Measurements from ENCODE around the gene EPHA10.
"Not testable (repeated sequence)": the region's sequence is repeated elsewhere in the genome, so short reads cannot be mapped to it uniquely, and the experiment has no call there.

EPHA10 gene

DNA sequence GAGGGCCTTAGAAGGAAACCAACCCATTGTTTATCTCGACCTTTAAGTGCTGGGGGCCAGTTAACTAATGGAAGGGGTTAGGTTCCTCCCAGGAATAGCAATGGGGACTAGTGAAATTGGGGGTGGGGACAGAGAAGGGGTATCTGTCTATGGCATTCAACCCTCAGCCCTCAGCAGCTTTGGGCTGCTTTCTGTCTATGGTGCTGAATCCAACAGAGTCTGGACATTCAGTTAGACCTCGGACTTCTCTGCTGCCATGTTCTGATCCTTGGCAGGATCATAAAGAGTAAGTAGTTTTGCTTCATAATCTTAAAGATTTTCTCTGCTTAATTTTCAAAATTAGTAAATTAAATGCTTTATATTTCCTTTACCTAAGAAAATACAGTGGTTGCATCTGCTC lies 2.6 kb upstream of the EPHA10 start:
- DNase-seq, result no peak

DNA sequence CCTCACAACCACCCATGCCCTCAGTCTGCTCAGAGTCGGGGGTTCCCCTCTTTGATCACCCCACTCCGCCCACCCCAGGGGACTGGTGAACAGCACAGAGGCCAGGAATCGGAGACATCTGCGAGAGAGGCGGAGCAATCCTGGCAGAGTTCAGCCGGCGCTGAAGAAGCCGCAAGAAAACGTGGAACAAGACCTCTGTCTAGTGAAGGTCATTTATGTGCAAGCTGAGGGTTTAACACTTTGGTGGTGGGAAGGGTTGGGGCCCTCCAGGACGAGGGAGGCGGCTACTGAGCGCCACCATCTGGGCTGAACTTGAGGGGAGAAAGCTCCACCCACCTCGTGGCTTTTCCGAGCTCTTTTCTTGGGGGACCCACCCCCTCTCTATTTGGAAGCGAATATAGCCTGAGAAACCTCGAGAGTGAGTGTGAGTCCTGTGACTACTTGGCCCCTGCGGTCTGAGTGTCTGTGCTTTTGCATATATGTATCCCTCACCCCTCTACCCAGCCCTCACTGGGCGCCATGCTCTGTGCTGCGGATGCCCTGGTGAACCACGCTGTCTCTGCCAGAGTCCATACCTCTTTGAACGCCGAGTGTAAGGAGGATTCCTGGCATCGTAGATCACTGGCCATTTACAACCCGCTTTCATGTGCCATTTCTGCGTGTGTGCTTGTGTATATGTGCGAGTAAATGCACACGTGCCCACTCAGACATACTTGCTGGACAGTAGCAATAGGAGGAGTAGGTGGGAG lies 1.2 kb upstream of the EPHA10 start:
- no peak for DNase-seq

DNA sequence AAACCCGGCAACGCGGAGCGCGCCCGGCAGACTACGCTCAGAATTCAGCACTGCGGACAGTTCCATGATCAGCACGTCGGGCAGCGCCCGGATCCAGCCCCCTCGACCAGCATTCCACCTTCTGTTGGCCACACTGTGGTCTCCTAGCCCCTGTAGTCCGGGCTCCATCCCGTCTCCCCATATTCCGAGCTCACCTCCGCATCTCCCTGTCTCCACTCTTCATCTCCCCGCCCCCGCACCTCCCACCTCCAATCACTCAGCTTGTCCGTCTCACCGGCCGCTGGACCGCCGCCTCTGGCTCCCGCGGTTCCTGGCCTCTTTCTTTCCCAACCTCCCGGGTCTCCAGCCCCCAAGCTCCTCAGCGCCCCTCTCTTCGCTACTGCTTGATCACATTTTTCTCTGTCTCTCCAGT lies 500 bp downstream of the EPHA10 start:
- DNase-seq, result no peak

DNA sequence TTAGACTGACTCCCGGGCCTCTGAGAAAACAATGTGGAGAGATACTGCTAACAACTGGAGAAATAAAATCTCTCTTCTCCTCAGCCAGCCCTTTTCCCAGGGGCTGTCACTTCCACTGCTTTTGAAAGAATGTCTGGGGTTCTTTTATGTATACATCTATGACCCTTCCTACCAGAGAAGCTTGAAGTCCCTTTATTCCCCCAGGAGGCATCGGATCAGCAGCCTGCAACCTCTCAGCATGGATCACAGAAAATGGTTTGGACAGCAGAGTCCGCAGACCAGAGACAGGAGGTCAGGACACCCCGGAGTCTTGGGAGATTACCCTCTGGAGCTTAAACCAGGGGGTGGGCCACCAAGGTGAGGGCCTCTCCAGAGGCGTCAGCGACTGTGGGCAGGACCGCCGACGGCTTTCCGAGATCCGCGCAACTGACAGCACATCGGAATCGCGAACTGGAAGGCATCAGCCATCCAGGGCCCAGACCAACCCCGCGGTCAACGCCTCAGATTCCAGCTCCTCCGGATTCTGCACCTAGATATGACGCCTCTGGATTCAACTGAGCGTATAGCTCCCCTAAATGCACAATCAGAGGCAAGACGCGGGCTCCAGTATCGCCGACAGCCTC lies 1.0 kb downstream of the EPHA10 start:
- no peak for DNase-seq

DNA sequence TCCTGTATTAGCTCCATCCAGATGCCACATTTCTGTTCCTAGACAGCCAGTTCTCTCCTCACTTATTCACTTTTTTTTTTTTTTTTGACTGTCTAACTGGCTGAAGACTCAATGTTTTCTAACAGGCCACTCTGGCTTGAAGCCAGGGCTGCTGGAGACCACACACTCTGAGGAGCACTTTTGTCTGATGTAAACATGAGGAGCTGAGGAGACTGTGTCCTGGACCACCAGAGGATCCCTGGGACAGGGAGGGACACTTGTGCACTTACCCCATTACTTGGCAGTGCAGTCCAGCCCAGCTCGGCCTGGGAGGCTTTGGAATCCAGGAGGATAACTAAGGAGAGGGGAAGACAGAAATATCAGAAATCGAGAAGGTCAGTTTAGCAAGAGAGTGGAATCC lies 2.4 kb downstream of the EPHA10 start:
- DNase-seq, result no peak

DNA sequence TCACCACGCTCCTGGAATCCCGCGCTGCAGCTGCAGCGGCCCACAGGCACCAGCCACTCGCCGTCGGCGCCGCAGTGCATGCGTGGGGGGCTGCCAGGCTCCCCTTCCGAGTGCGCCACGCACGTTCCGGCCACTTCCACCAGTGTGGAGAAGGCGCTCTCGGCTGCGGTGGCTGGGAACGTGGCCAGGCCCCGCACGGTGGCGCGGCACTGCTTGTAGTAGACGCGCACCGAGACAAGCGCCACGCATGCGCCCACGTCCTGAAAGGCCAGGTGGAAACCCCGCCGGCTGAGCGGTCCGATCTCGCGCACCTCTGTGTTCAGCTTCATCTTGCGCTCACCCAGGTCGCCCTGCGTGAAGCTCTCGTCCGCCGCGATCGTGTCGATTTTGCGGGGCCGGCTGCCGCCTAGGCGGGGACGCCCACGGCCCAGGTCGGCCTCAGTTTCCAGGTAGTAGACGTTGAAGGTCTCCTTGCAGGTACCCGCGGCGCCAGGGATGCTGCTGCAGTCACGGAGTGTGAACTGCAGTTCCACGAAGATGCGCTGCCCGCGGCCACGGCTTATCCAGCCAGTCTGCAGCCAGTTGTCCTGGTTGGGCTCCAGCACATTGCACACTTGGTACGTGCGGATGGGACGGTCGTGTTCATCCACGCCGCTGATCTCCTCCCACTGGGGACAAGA lies 3.4 kb downstream of the EPHA10 start:
- DNase-seq, result no peak

DNA sequence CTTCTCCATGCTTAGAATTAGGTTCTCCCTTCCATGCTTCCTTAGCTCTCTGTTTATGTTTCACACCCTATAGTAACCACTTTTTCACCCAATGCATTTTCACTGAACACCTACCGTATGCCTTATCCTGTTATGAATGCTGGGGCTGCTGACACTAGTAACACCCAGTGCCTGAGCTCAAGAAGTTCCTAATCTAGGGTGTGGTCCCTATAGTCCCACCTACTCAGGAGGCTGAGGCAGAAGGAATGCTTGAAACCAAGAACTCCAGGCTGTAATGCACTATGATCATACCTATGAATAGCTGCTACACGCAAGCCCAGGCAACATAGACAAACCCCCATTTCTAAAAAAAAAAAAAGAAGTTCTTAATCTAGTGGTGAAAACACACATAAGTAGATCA lies 5.5 kb downstream of the EPHA10 start:
- DNase-seq, result no peak

DNA sequence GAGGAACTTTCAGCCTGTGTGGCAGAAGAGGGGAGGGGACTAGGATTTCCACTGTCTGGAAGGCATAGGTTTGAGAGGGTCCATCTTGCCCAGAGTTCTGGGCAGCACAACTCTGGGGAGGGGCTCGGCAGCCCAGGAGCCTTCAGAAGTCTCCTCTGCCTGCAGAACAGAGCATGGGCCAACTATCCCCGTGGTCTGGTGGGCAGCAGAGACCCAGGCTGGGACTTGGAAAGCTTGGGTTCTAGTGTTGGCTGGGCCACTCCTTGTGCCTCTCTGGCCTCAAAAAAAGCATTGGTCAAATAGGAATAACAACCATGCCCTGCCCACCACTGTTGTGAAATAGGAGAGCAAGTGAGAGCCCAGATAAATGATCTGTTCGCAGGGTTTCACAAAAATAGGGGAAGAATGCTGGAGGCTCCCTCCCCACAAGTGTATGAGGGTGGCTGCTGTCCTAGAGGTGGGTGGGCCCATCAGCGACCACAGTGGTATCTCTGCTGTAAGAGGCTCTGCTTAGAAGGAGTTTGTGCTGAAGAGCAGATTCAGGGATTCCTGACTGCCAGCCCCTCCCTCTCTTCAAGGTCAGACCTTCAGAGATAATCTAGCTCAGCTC lies 8.9 kb downstream of the EPHA10 start:
- no peak for DNase-seq

DNA sequence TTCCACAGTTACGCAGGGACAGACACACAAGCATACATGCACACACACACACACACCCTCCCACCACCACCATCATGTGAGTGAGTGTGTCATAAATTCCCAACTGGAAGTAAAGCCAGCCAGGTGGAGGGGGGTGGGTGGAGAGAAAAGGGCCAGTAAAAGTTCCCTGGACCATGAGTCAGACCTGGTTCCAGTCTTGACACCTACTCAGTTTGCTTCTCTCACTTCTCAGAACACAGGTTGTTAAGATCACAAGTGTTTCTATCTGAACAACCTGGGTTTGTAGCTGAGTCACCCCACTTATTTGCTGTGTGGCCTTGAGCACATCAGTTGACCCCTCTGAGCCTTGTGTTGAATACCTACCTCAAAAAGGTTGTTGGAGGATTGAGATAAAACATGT lies 9.6 kb downstream of the EPHA10 start:
- no peak for DNase-seq

DNA sequence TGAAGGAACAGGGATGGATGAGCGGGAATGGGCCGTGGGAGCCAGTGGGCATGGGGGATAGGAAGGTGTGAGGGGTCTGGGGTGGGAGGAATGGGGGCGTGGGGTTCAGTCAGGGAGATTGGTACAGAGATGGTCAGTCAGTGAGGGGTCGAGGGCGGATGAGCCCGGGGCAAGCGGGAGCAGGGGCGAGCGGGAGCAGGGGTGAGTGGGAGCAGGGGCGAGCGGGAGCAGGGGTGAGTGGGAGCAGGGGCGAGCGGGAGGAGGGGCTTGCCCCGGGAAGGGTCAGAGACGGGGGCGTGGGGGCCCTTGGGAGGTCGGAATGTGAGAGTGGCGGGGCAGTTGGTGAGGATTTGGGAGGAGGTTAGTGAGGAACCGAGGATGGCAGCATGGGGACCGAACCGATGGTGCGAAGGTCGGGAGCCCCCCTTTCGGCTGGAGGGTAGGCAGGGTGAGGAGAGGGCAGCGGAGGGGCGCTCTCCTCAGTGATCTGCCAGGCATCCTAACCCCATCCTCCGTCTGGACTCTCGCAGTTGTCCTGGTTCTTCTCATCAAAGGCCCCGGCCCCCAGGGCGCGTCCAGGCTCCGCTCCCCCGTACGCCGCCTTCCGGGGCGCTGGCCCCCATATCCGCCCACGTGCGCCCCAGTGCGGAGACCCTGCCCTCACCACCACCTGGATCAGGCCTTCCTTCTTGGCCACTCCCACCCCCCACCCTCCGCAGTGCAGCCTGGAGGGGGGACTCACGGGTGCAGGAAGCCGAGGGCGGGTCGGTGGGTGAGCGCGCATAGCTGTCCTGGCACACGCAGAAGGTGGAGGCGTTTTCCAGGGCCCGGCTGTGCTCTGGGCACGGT lies 11.2 kb downstream of the EPHA10 start:
- no peak for DNase-seq

DNA sequence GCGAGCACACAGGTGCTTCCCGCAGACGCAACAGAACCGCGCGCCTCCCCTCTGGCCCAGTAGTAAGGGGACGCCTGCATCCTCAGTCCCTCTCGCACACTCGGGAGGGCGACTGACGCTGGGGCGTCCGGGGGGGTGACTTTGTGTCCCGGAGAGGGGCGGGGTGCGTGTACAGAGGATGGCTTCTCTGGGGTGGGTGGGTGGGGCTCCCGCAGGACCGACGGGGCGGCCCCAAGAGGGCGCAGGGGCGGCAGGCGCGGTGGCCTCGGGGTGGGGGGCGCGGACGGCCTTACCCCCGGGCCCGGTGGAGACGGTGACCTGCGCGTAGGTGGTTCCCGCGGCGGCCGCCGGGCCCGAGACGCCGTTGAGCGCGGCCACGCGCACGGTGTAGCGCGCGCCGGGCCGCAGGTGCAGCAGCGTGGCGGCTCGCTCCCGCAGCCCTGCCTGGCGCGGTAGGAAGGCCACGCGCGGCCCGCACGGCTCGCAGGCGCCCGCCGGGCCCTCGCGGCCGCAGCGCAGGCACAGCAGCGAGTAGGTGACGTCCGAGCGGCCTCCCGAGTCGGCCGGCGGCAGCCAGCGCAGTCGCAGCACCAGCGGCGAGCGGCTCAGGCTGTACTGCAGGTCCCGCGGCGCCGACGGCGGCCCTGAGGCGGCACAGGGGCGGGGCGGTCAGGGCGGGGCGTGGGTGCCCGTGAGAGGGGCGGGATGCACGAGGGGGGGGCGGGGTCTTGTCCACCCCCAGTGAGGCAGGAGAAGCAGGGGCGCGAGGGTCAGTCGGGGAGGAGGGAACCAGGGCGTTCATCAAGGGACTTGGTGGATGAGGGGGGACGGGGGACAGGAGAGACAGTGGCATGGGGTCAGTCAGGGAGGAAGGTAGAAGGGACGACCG lies 12.1 kb downstream of the EPHA10 start:
- no peak for DNase-seq

DNA sequence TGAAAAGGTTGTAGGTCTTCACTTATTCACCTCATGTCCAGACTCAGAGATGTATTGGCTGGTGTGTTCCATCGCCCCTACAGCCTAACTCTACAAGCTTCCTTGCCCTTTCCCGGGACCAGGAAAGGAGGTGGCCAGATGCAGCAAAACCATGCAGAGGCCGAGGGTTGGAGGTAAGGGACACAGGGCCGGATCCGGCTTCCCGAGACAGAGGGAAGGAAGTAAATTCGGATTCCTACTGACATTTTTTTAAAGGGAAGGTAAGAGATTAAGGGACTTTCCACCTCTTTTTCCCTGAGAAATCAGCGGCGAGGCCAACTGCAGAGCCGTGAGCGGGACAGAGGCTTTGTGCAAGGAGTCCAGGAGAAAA lies 12.7 kb downstream of the EPHA10 start:
- no peak for DNase-seq

DNA sequence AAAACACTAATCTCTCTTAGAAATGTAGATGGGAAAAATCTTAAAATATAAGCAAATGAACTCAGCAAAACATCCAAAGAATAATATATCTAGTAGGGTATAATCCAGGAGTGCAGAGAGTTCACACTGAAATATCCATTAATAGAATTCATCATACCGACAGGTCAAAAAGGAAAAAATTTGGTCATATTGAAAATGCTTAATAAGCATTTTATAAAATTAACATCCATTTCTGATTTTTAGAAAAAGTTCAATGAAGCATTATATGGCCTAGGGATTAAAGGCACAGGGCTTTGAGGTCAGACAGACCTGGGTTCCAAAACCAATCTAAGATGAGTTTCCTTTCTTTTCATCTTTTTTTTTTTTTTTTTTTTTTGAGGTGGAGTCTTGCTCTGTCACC lies 16.4 kb downstream of the EPHA10 start:
- no peak for DNase-seq

DNA sequence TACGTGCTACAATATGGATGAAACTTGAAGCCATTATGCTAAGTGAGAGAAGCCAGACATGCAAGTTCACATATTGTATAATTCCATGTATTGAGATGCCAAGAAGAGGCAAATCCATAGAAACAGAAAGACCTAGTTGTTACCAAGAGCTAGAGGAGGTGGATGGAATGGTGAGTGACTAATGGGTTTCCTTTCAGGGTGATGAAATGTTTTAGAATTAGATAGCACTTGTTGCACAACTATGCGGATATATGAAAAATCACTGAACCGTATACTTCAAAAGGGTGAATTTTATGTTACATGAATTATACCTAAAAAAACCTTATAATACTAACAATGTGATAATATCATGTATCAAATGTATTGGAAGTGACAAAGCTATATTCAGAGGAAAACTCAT lies 18.1 kb downstream of the EPHA10 start:
- no peak for DNase-seq

DNA sequence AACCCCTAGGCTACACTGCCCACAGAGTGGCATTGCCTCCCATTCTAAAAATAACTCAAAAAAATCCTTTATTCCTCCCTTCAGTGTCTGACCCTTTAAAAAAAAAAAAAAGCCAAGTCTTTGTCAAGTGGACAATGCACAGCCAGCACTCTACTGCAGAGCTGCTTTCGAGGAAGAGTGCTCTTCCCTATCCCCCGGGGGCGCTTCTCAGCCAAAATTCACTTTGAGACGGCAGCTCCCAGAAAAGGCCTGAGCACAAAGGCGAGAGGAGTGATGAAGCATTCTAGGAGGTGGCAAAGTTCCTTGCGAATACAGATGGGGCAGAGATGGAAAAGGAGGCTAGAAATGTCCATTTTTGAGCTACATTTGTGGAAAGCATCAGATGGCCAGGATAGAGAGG lies 23.3 kb downstream of the EPHA10 start:
- DNase-seq, result no peak

DNA sequence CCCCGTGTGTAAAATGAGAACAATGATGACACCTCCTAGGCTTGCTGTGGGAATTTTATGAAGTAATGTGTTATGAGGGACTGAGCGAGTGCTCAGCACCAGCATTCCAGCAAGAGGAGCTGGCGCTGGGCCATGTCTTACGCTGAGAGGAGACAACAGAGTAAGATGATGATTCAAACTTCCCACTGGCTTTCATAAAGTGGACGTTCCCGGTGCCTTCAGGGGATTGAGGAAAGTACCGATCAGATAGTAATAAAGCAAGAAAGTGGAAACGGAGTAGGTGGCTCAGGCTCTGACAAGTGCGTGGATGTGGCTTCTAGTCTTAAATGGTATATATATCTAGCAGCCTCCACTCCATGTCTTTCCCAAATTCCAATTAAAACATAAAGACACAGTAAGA lies 23.8 kb downstream of the EPHA10 start:
- DNase-seq, result no peak

DNA sequence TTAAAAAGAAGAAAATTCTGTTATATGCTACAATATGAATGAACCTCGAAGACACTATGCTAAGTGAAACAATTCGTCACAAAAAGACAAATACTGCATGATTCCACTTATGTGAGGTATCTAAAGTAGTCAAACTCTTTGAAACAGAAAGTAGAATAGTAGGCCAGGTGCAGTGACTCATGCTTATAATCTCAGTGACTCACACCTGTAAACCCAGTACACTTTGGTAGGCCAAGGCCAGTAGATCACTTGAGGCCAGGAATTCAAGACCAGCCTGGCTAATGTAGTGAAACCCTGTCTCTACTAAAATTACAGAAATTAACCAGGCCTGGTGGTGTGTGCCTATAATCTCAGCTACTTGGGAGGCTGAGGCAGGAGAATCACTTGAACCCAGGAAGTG lies 25.7 kb downstream of the EPHA10 start:
- DNase-seq, result no peak

DNA sequence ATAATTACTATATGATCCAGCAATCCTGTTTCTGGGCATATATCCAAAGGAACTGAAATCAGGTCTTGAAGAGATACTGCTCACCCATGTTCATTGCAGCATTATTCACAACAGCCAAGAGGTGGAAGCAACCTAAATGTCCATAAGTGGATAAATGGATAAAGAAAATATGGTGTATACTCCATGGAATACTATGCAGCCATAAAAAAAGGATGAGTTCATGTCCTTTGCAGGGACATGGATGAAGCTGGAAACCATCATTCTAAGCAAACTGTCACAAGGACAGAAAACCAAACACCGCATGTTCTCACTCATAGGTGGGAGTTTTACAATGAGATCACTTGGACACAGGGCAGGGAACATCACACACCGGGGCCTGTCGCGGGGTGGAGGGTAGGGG lies 26.3 kb downstream of the EPHA10 start:
- not testable (repeated sequence) for DNase-seq

DNA sequence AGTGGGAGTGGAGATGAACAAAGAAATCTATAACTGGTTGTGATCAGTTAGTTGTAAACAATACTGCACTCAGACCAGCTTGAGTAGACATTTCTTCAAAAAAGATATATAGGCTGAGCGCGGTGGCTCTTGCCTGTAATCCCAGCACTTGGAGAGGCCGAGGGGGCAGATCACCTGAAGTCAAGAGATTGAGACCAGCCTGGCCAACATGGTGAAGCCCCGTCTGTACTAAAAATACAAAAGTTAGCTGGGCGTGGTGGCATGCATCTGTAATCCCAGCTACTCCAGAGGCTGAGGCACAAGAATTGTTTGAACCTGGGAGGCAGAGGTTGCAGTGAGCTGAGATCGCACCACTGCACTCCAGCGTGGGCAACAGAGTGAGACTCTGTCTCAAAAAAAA lies 26.9 kb downstream of the EPHA10 start:
- DNase-seq, result not testable (repeated sequence)

DNA sequence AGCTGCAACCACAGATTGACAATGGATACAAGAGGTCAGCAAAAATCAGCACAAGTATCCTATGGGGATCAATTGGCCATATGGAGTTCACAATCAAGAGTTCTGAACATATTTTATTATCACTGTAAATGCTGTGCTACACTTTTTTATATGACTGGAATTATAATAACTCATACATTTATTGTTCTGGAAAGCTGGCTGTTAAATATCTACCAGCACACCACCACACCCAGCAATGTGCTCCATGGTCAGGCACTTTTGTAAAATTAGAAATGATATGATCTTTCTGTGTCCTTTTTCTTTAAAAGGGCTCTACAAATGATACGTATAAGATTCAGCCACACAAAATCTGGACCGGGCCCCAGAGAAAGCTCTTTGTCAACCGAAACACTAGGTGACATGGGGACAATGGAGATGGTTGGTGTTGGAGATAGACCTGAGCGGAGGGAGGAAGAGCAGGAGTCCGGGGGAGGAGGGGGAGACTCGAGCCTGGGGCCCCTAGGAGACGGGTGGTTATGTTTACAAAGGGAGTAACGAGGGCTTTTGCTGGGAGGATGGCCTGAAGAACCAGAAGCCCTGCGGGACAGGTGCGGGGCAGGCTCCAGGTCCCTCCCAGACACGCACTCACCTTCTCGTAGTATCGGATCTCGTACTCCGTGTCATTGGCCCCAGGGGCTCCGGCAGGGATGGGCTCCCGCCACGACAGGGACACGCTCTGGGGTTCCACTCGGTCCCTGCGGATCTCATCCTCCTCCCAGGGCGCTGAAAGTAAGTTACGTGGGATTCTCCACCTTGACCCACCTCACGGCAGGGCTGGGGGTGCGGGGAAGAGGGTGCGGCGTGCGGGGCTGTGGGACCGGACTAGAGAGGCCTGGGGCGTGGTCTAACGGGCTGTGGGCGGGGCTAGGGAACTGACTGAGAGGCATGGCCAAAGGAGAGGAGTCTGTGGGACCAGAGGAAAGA lies 30.0 kb downstream of the EPHA10 start:
- DNase-seq, result no peak
